ENCODE data around the gene PRKCZ.

DNA sequence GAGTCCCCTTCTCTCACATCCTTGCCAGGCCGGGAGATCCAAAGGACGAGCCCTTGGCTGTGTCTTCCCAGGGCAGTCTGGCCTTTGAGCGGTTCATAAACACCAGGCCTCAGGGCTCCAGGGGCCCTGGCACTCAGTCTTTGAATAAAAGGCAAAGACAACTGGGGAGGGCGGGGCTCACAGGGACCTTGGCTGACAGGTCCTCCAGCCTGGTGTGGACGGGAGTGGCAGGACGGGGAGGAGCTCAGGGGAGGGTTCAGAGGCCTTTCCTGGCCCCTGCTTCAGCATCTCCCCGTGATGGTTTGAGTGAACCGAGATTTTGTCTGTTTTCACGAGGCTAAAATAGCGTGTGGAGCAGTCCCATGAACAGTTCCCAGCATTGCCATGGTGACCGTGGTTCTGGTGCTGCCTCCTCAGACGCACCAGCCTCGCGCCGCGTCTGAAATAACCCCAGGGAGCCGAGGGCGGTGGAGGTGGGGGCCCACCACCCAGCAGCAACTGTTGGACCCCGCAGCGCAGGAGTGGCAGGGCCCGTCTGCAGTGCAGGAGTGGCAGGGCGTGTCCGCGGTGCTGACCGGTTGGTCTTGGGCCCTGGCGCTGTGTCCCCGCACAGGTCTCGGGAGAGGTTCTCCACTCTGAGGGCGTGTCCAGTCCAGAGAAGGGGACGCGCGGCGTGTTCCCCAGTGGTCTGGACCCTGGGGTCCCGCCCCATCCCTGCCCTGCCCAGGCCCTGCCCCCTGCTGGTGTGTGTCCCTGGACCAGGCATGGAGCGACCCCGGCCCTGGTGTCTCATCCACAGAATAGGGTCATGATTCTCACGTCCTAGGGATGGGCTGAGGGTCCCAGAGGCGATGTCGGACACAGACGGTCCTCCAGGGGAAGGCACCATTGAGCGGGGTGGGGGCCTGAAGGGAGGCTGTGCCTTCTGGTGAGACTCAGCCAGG lies 7.1 kb upstream of the PRKCZ start:
- TF ChIP-seq CTCF (conservative IDR thresholded peaks at IDR 0.05; ENCODE audit: low read length): no peak
- no peak for TF ChIP-seq EZH2phosphoT487 (IDR thresholded peaks at IDR 0.05; ENCODE audit: borderline replicate concordance, low read depth, low read length)
